Activated T-cell treated with anti-CD3 and anti-CD28 coated beads for 48 hours (primary cell): ENCODE measurements around the gene RBM7.

Source experiments
- DNase-seq: peaks from one replicate; pipeline ENCODE4 v3.0.0-alpha.2; 2020; ENCODE audit warnings: low read depth

RBM7 gene

GRCh38 chr11:114448749-114449482, 48.5 kb downstream of the RBM7 start:
- DNase-seq, result no peak

GRCh38 chr11:114449845-114450244, 49.4 kb downstream of the RBM7 start:
- DNase-seq, result no peak

- DNase-seq, result no peak
Observed at GRCh38 chr11:114452399-114452798, 51.9 kb downstream of the RBM7 start.
